Stimulated activated CD8-positive, alpha-beta memory T cell treated with anti-CD3 and anti-CD28 coated beads, Interleukin-4, amount 100 ng/mL, for 48 hours (primary cell): Measurements from ENCODE around the gene WDR38.

Experiments
- DNase-seq: peaks from one replicate; pipeline ENCODE4 v3.0.0-alpha.2; 2020

Gene WDR38

GRCh38 chr9:124859803-124860581 is 6.7 kb downstream of the WDR38 start:
- no peak for DNase-seq

- no peak for DNase-seq
Observed at GRCh38 chr9:124860582-124861341, 7.5 kb downstream of the WDR38 start.

GRCh38 chr9:124861342-124862229 is 8.3 kb downstream of the WDR38 start, which contains the start of the genes ARPC5L and RPL35:
ARPC5L (plus strand) TSS chr9:124862130; CDS start chr9:124869291, 7,161 bp downstream.
RPL35 (minus strand) TSS chr9:124861957; CDS start chr9:124861912, 45 bp downstream.
- DNase-seq: peak; percentile 96

GRCh38 chr9:124863371-124863871 is 10.2 kb downstream of the WDR38 start:
- DNase-seq: no peak

- peak; percentile 95 for DNase-seq
Observed at GRCh38 chr9:124868511-124869465, 15.5 kb downstream of the WDR38 start.

- peak; percentile 66 for DNase-seq
Observed at GRCh38 chr9:124869466-124869985, 16.3 kb downstream of the WDR38 start.

GRCh38 chr9:124869986-124870560 is 16.8 kb downstream of the WDR38 start:
- peak; percentile 94 for DNase-seq

GRCh38 chr9:124870723-124871122 is 17.5 kb downstream of the WDR38 start:
- no peak for DNase-seq

- DNase-seq: no peak
Observed at GRCh38 chr9:124871156-124871561, 17.9 kb downstream of the WDR38 start.

GRCh38 chr9:124873664-124874063 is 20.4 kb downstream of the WDR38 start:
- DNase-seq: no peak

GRCh38 chr9:124875501-124875900 is 22.2 kb downstream of the WDR38 start:
- DNase-seq: no peak

GRCh38 chr9:124877021-124877782 is 23.9 kb downstream of the WDR38 start:
- no peak for DNase-seq

GRCh38 chr9:124878021-124878420 is 24.8 kb downstream of the WDR38 start:
- no peak for DNase-seq

GRCh38 chr9:124878518-124878917 is 25.3 kb downstream of the WDR38 start:
- no peak for DNase-seq

GRCh38 chr9:124879226-124879625 is 26.0 kb downstream of the WDR38 start:
- no peak for DNase-seq

- DNase-seq: no peak
Observed at GRCh38 chr9:124880501-124880900, 27.2 kb downstream of the WDR38 start.

GRCh38 chr9:124881138-124881743 is 28.0 kb downstream of the WDR38 start:
- no peak for DNase-seq

GRCh38 chr9:124882231-124882630 is 29.0 kb downstream of the WDR38 start:
- no peak for DNase-seq

GRCh38 chr9:124884376-124884775 is 31.1 kb downstream of the WDR38 start:
- no peak for DNase-seq

GRCh38 chr9:124885551-124885950 is 32.3 kb downstream of the WDR38 start:
- DNase-seq: no peak
